Measurements from ENCODE around the gene PSME2.

Gene PSME2

GRCh38 chr14:24136684-24137528 lies 9.5 kb downstream of the PSME2 start:
- in situ Hi-C loops (cut with MboI; ENCODE audit: low sequenced_read_pairs): no loop called here

GRCh38 chr14:24135834-24136683 lies 10.4 kb downstream of the PSME2 start, which contains the start of gene PSME1:
Gene PSME1 (plus strand): TSS chr14:24136194. CDS start chr14:24136263, 69 bp downstream.
- in situ Hi-C loops (cut with MboI; ENCODE audit: low sequenced_read_pairs): no loop called here

- in situ Hi-C loops (cut with MboI; ENCODE audit: low sequenced_read_pairs): no loop called here
Observed at GRCh38 chr14:24135584-24135833, 10.9 kb downstream of the PSME2 start.

GRCh38 chr14:24133735-24134134 lies 12.7 kb downstream of the PSME2 start:
- in situ Hi-C loops (cut with MboI; ENCODE audit: low sequenced_read_pairs): no loop called here

GRCh38 chr14:24132976-24133375 lies 13.4 kb downstream of the PSME2 start:
- in situ Hi-C loops (cut with MboI; ENCODE audit: low sequenced_read_pairs): no loop called here

- in situ Hi-C loops (cut with MboI; ENCODE audit: low sequenced_read_pairs): no loop called here
Observed at GRCh38 chr14:24132061-24132685, 14.2 kb downstream of the PSME2 start.

- in situ Hi-C loops (cut with MboI; ENCODE audit: low sequenced_read_pairs): no loop called here
Observed at GRCh38 chr14:24131549-24131966, 14.9 kb downstream of the PSME2 start.

- in situ Hi-C loops (cut with MboI; ENCODE audit: low sequenced_read_pairs): no loop called here
Observed at GRCh38 chr14:24130717-24131548, 15.5 kb downstream of the PSME2 start.

GRCh38 chr14:24130380-24130716 lies 16.1 kb downstream of the PSME2 start, which contains the start of gene FITM1:
Gene FITM1 (plus strand): TSS chr14:24130659. CDS start chr14:24131564, 905 bp downstream.
- in situ Hi-C loops (cut with MboI; ENCODE audit: low sequenced_read_pairs): no loop called here

- in situ Hi-C loops (cut with MboI; ENCODE audit: low sequenced_read_pairs): no loop called here
Observed at GRCh38 chr14:24129410-24129998, 16.9 kb downstream of the PSME2 start.

- in situ Hi-C loops (cut with MboI; ENCODE audit: low sequenced_read_pairs): no loop called here
Observed at GRCh38 chr14:24127673-24128072, 18.7 kb downstream of the PSME2 start.

- in situ Hi-C loops (cut with MboI; ENCODE audit: low sequenced_read_pairs): no loop called here
Observed at GRCh38 chr14:24126939-24127338, 19.5 kb downstream of the PSME2 start.

- in situ Hi-C loops (cut with MboI; ENCODE audit: low sequenced_read_pairs): no loop called here
Observed at GRCh38 chr14:24123424-24124417, 22.7 kb downstream of the PSME2 start.

GRCh38 chr14:24122898-24123297 lies 23.5 kb downstream of the PSME2 start:
- in situ Hi-C loops (cut with MboI; ENCODE audit: low sequenced_read_pairs): no loop called here

GRCh38 chr14:24122416-24122815 lies 24.0 kb downstream of the PSME2 start:
- in situ Hi-C loops (cut with MboI; ENCODE audit: low sequenced_read_pairs): no loop called here

GRCh38 chr14:24121210-24121609 lies 25.2 kb downstream of the PSME2 start:
- in situ Hi-C loops (cut with MboI; ENCODE audit: low sequenced_read_pairs): no loop called here

- in situ Hi-C loops (cut with MboI; ENCODE audit: low sequenced_read_pairs): no loop called here
Observed at GRCh38 chr14:24119691-24120090, 26.7 kb downstream of the PSME2 start.

- in situ Hi-C loops (cut with MboI; ENCODE audit: low sequenced_read_pairs): no loop called here
Observed at GRCh38 chr14:24117179-24117578, 29.2 kb downstream of the PSME2 start.

GRCh38 chr14:24116128-24116814 lies 30.1 kb downstream of the PSME2 start:
- in situ Hi-C loops (cut with MboI; ENCODE audit: low sequenced_read_pairs): no loop called here
